NCI-H345 (cell line): ENCODE measurements around the gene CEP43.

Experiments used
- DNase-seq: peaks from one replicate; lab custom pipeline; 2025; lab: John Stamatoyannopoulos, UW

CEP43 gene

DNA sequence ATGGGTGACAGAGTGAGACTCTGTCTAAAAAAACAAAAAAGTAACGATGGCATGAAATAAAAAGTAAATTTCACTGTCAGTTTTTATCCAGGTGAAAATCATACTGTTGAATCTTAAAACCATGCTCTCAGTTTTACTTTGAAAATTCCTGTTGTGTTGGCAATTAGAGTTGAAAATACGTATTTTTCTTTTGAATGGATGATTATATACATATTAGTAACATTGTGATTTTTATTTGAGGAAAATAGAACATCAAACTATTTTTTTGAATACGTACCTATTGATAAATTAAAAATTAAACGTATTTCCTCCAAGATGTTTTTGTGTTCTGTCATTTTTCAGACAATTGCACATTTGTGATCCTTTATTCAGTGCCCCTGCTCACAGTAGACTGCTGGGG lies 14.7 kb downstream of the CEP43 start:
- no peak for DNase-seq

DNA sequence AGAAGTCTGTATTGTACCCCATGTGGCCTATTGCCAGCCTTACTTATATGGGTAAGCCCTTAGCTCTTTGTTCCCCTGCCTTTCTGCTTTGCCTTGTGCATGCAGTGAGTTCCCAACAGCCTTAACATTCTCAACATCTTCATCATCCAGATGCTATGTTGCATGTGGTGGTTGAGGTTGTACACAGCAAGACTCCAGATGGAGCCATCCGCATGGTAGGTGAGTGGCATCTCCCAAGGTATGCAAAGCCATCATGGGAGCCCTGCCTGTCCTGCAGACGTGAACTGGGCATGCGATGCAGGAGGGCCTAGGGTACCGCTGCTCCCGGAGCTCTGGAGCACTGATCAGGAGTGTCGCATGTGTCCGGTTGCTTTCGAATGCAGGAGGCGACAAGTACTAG lies 16.1 kb downstream of the CEP43 start:
- DNase-seq = no peak

DNA sequence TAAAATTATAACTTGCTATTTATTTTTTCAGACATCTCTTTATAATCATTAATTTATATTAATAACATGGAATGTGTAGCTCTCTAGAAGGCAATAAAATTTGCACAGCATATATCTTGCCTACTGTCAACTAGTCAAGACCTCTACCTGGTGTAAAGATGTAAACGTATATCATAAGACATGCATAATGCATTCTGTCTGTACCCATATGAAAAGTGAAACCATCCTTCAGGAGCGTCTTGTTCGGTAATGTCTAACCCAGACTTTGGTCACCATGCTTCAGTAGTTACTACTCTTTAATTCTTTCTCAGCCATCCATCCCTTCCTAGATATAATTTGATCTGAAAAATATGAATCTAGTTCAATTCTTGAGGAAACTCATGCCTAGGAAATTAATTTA lies 21.0 kb downstream of the CEP43 start:
- no peak for DNase-seq

DNA sequence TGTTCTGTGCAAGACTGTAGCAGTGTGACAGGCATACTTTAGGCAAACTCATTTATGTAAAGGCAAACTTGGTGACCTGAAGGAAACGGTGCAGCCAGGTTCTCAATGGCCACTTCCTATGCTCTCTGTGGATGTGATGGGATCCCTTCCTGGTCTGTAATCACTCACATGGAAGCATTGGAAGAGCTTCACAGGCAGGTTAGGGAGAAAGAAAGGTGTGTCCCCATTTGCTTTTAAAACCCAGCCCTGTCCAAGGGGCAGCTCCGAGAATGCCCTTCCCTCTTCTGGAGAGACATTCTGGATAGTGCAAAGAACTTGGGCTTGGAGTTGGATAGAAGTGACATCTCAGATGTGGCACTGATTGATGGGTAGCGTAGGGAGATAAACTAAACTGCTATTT lies 28.1 kb downstream of the CEP43 start:
- no peak for DNase-seq

DNA sequence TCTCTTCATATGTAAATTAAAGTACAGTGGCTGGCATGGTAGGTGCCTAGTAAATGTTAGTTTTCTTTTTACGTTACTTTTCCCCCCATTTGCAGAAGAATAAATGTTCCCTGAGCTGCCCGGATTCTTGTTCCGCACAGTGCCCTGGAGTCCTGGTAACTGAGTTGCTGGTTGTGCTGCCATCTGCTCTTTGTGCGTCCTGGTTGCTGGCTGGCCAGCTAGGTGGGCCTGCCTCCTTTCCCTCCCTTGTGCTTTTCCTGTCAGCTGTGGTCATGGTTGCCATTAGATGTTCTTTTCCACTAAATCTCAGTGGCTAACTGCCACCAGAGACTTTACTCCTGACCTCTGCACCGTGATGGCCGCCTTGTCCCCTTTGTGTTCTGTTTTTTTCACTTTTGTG lies 28.6 kb downstream of the CEP43 start:
- no peak for DNase-seq

DNA sequence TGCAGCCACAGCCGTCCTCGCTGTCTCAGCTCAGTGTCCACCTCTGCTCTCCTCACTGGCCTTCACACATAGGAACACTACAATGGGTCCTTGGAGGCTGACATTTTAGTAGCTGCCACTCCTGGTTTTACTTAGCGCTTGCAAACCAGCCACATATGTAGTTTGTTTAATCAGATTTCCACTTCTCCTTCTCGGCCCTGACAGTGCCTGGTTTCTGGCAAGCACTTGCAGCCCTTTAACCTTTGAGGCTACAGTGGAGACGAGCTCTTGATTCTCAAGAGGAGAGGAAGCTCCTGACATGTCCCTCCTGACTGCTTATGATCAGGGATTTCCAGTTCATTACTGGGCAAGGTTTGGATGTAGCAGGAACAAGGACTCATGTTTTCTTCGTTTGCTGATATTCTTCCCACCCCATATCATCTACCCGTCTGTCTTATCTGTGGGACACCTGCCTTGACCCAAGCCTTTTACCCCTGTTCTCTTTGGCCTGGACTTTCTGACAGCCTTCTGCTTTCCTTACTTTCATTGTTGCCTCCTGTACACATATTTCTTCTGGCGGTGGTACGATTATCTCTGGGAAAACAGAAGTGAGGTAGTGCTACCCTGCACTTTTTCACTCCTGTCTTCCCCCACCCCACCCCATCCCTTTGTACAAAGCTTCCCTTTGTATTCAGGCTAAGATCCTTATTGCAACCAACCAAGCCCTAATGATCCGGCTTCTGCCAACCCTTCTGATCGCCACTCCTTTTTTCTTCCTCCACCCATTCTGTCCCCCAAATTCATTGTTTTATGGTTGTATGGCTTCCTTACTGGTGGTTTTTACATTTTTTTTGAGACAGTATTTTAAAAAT lies 31.2 kb downstream of the CEP43 start:
- no peak for DNase-seq

DNA sequence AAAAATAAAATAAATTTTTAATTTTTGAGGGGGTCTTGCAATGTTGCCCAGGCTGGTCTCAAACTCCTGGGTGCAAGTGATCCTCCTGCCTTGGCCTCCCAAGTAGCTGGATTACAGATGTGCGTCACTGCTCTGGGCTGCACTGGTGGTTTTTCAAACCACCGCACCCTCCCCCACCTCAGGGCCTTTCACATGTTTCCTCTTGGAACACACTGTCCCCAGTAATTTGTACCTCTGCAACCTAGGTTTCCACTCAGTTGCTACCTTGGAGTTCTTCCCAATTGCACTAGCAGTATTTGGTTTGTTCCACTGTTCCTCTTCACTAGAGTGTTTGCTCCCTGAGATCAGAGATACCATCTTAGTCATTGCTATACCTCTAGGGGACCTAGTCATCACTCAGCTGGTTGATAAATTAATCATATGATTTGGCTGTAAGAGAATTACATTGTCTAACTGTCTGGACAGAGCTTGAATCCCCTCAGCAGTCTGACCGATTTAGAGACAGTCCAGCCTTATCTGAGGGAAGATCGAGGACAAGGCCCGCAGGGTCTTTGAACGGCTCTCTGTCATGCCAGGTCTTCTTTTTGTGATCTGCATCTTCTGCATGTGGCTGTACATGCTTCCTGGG lies 32.0 kb downstream of the CEP43 start:
- no peak for DNase-seq

DNA sequence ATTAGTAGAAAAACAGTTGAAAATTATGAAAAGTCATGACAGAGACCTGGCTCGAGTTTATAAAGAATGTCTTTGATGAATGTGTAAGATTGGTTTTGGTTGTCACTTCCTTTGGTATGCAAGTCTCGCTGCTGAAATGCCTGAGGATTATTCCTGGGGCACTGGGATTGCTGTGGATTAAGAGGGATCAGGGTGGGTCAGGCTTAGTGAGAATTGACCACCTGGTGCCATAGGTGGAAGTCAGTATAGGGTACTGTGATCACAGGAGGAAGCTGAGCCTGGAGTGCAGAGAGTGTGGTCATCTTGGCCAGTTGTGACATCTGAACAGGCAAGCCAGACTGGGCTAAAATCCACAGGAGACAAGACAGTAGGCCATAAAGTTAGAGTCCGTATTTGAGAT lies 34.9 kb downstream of the CEP43 start:
- DNase-seq = no peak

DNA sequence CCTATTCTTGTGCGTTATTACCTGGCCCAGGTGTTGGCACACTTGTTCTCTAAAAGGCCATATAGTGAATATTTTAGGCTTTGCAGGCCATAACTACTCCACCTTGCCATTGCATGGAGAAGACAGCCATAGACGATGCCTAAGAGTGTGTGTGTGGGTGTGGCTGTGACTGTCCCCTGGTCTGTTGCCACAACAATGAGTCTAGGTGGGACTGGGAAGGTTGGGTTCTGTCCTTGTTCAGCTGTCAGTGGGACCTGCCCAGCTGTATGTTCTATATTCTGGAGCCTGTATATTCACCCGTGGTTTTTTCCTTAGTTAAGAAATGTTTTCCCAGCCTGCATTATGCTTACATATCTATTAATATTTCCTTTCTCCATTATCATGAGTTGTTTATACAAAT lies 38.6 kb downstream of the CEP43 start:
- no peak for DNase-seq

DNA sequence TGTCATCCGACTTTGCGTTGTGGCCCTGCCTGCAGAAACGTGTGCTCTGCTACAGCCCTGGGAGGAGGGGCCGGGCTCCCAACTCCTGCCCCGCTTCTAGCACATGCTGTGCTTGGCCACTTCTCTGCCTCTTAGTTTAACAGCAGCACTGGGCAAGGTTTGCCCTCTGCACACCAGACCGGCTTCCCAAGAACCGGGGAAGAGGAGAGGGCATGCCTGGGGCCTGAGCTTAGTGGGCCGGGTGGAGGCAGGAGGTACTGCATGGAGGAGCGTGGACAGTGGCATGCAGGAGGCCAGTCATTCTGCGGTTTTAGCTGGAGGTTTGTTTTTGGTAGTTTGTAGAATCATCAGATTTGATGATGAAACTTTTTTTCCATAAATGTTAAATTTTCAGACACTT lies 45.5 kb downstream of the CEP43 start:
- no peak for DNase-seq

DNA sequence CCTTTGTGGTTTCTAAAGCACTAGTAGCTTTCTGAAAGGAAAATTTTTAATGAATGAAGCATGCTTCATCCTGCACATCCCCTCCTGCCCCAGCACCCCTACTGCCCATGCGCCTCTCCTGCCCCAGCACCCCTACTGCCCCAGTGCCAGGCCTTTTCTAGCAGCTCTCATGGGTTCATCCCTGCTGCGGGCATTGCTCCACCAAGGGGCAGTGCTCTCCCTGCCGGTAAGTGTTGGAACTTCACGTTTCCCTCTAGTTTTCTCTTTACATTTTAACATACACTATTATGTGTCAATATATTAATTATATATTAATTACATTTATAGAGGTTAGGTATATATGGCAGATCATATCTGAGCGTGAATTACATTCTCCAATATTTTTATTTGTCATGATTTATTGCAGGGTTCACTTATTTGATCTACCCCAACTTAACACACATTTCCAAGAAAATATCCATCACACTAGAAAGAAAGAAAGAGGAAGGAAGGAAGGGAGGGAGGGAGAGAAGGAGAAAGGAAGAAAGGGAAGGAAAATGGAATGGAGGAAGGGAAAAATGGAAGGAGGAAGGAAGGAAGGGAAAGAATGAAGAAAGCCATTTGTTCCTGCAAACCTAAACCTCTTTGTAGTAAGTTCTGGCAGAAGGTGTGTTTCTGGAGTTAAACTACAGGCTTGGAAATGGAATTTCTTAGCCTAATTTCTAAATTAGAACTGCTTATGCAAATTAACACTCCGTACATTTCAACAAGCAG lies 46.8 kb downstream of the CEP43 start:
- no peak for DNase-seq

DNA sequence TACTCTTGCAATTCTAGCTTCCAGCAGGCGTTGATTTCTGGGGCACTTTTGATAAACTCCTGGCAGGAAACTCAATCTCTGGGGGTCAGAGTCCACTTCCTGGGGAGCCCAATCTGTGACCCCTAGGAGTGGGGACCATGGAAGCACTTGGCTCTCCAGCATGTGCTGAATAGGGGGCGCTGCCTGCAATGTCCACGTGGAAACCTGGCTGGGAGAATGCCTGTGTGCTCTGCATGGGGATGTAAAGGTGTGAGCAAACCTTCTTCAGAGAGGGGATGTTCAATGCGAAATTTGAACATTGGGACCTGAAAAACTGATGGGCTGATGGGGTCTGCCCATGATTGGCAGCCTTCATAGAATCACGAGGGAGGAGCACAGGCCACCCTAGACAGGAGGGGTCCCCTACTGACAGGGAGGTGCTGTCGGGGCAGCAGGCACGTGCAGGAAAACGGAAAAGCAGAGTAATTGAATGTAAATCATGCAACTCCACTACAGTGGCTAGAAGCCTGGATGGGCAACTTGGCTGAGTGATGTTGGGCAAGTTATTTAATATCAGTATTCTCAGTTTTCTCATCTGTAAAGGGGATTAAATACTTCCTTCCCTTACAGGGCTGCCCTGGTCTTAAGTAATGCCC lies 47.8 kb downstream of the CEP43 start:
- DNase-seq = no peak

DNA sequence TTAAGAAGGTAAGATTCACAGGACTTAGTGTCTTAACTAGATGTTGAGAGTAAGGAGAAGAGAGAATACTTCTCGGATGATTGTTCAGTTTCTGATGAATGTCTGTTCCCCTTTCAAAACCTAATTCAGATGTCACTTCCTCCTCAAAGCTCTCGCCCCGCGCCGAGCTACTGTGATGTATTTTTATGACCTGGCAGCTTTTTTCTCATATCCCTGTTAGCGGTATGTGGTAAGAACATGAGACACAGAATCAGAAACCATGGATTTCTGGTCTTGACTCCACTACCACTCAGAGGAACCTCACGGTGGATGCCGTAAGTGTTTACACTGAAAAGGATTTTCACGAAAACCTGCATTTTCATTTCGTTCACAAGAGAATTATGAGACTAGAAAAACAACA lies 48.4 kb downstream of the CEP43 start:
- DNase-seq = no peak
